ENCODE data around the gene IRAK1.
A peak's percentile ranks its signal among the peaks of the same experiment; 100 is the strongest.

The IRAK1 gene

GRCh38 chrX:153970357-153971123, 49.2 kb downstream of the IRAK1 start (continued):
- TF ChIP-seq BCL11A (tag by site-specific recombination; IDR thresholded peaks at IDR 0.05; ENCODE audit: low read depth) = no peak
- no peak for TF ChIP-seq ZNF747 (tag by site-specific recombination; IDR thresholded peaks at IDR 0.05)
- peak; percentile 55 for TF ChIP-seq ZXDB (tag by site-specific recombination; IDR thresholded peaks at IDR 0.05)
- TF ChIP-seq ZNF510 (tag by site-specific recombination; IDR thresholded peaks at IDR 0.05; ENCODE audit: insufficient replicate concordance) = no peak
- TF ChIP-seq ZNF585B (tag by site-specific recombination; IDR thresholded peaks at IDR 0.05) = no peak; the same call in 1 of the 2 replicates
- no peak for TF ChIP-seq BCL6B (tag by site-specific recombination; IDR thresholded peaks at IDR 0.05)
- peak; percentile 67; the same call in 1 of the 2 replicates for TF ChIP-seq ZNF777 (tag by site-specific recombination; IDR thresholded peaks at IDR 0.05; ENCODE audit: borderline replicate concordance)
- TF ChIP-seq ZNF350 (tag by site-specific recombination; IDR thresholded peaks at IDR 0.05) = no peak
- TF ChIP-seq, protein P1, sequence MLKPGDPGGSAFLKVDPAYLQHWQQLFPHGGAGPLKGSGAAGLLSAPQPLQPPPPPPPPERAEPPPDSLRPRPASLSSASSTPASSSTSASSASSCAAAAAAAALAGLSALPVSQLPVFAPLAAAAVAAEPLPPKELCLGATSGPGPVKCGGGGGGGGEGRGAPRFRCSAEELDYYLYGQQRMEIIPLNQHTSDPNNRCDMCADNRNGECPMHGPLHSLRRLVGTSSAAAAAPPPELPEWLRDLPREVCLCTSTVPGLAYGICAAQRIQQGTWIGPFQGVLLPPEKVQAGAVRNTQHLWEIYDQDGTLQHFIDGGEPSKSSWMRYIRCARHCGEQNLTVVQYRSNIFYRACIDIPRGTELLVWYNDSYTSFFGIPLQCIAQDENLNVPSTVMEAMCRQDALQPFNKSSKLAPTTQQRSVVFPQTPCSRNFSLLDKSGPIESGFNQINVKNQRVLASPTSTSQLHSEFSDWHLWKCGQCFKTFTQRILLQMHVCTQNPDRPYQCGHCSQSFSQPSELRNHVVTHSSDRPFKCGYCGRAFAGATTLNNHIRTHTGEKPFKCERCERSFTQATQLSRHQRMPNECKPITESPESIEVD (tag by site-specific recombination; IDR thresholded peaks at IDR 0.05) = no peak
- TF ChIP-seq TSHZ1 (tag by site-specific recombination; IDR thresholded peaks at IDR 0.05; ENCODE audit: borderline replicate concordance) = no peak
- no peak for TF ChIP-seq ZFHX2 (tag by site-specific recombination; conservative IDR thresholded peaks at IDR 0.05)
- TF ChIP-seq ZNF354C (tag by site-specific recombination; IDR thresholded peaks at IDR 0.05; ENCODE audit: borderline replicate concordance, low read depth) = no peak
- no peak for TF ChIP-seq ZNF660 (tag by site-specific recombination; IDR thresholded peaks at IDR 0.05)
- no peak for TF ChIP-seq ZBTB20 (tag by site-specific recombination; IDR thresholded peaks at IDR 0.05)
- TF ChIP-seq ZBTB21 (tag by site-specific recombination; IDR thresholded peaks at IDR 0.05) = no peak
- no peak for TF ChIP-seq ZNF701 (tag by site-specific recombination; IDR thresholded peaks at IDR 0.05)
- TF ChIP-seq ZNF785 (tag by site-specific recombination; IDR thresholded peaks at IDR 0.05) = no peak
- no peak for TF ChIP-seq MYNN (tag by site-specific recombination; IDR thresholded peaks at IDR 0.05; ENCODE audit: borderline replicate concordance)
- peak; percentile 96 for TF ChIP-seq ZNF366 (tag by site-specific recombination; conservative IDR thresholded peaks at IDR 0.05)
- TF ChIP-seq ZNF629 (tag by site-specific recombination; IDR thresholded peaks at IDR 0.05) = peak; percentile 44
- no peak for TF ChIP-seq ZNF157 (tag by site-specific recombination; IDR thresholded peaks at IDR 0.05)
- TF ChIP-seq ZNF707 (tag by site-specific recombination; IDR thresholded peaks at IDR 0.05) = no peak
- peak; percentile 97 for TF ChIP-seq ZNF341 (tag by site-specific recombination; IDR thresholded peaks at IDR 0.05; ENCODE audit: low read depth)
- TF ChIP-seq ZNF548 (tag by site-specific recombination; IDR thresholded peaks at IDR 0.05) = peak; percentile 46; the same call in 1 of the 2 replicates
- 0 out of 2 replicates have a peak, but pooled peaks have one; percentile 8 for TF ChIP-seq ZBTB17 (tag by site-specific recombination; IDR thresholded peaks at IDR 0.05)
- TF ChIP-seq, protein P2, sequence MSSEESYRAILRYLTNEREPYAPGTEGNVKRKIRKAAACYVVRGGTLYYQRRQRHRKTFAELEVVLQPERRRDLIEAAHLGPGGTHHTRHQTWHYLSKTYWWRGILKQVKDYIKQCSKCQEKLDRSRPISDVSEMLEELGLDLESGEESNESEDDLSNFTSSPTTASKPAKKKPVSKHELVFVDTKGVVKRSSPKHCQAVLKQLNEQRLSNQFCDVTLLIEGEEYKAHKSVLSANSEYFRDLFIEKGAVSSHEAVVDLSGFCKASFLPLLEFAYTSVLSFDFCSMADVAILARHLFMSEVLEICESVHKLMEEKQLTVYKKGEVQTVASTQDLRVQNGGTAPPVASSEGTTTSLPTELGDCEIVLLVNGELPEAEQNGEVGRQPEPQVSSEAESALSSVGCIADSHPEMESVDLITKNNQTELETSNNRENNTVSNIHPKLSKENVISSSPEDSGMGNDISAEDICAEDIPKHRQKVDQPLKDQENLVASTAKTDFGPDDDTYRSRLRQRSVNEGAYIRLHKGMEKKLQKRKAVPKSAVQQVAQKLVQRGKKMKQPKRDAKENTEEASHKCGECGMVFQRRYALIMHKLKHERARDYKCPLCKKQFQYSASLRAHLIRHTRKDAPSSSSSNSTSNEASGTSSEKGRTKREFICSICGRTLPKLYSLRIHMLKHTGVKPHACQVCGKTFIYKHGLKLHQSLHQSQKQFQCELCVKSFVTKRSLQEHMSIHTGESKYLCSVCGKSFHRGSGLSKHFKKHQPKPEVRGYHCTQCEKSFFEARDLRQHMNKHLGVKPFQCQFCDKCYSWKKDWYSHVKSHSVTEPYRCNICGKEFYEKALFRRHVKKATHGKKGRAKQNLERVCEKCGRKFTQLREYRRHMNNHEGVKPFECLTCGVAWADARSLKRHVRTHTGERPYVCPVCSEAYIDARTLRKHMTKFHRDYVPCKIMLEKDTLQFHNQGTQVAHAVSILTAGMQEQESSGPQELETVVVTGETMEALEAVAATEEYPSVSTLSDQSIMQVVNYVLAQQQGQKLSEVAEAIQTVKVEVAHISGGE (tag by site-specific recombination; conservative IDR thresholded peaks at IDR 0.05; ENCODE audit: low read depth) = no peak
- TF ChIP-seq ZNF23 (tag by site-specific recombination; IDR thresholded peaks at IDR 0.05; ENCODE audit: borderline replicate concordance) = no peak
- TF ChIP-seq, protein P3, sequence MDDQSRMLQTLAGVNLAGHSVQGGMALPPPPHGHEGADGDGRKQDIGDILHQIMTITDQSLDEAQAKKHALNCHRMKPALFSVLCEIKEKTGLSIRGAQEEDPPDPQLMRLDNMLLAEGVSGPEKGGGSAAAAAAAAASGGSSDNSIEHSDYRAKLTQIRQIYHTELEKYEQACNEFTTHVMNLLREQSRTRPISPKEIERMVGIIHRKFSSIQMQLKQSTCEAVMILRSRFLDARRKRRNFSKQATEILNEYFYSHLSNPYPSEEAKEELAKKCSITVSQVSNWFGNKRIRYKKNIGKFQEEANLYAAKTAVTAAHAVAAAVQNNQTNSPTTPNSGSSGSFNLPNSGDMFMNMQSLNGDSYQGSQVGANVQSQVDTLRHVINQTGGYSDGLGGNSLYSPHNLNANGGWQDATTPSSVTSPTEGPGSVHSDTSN (CRISPR knock-in tag; IDR thresholded peaks at IDR 0.05) = peak; percentile 22; the same call in 1 of the 2 replicates
- peak; percentile 96 for TF ChIP-seq SP3 (tag by site-specific recombination; IDR thresholded peaks at IDR 0.05)
